Activated CD8-positive, alpha-beta T cell treated with anti-CD3 and anti-CD28 coated beads for 36 hours (primary cell): ENCODE results near the gene TMSB4Y. TPM values are rescaled to one million over a fixed set of nuclear protein-coding genes. Genes with fewer than 3 reads are reported as not detected.

Experiments used
- ATAC-seq: fragments of 200-7000 bp; cut with Tn5 transposase; one replicate; pipeline ENCODE4 v1.10.0; 2021; ENCODE audit warnings: mild to moderate bottlenecking, moderate library complexity
- CTCF ChIA-PET: fragments of 350-600 bp; sonication (Branson Sonifier 250); formaldehyde crosslinking; loops from one replicate; lab custom pipeline; 2021; ENCODE audit warnings: antibody characterized with exemption; lab: Charles Lee
- POLR2A ChIA-PET: fragments of 350-600 bp; sonication (Branson Sonifier 250); formaldehyde crosslinking; loops from one replicate; lab custom pipeline; 2021; ENCODE audit warnings: antibody characterized with exemption; lab: Charles Lee
- DNase-seq: peaks from one replicate; pipeline ENCODE4 v3.0.0-alpha.2; 2020
- H3K27ac Mint-ChIP-seq: one replicate; pipeline ENCODE4 v1.8.0; 2021; ENCODE audit warnings: mild to moderate bottlenecking, mixed read lengths
- H3K27me3 Mint-ChIP-seq: one replicate; pipeline ENCODE4 v1.8.0; 2021; ENCODE audit warnings: mixed read lengths
- H3K36me3 Mint-ChIP-seq: one replicate; pipeline ENCODE4 v1.8.0; 2021; ENCODE audit warnings: low read depth, mixed read lengths
- H3K4me1 Mint-ChIP-seq: one replicate; pipeline ENCODE4 v1.8.0; 2021; ENCODE audit warnings: low read depth, mixed read lengths
- H3K4me3 Mint-ChIP-seq: one replicate; pipeline ENCODE4 v1.8.0; 2021; ENCODE audit warnings: mild to moderate bottlenecking, moderate library complexity, mixed read lengths
- H3K9me3 Mint-ChIP-seq: one replicate; pipeline ENCODE4 v1.8.0; 2021; ENCODE audit warnings: mixed read lengths
- CTCF ChIP-seq: fragments of 200-600 bp; IDR thresholded peaks from one replicate; pipeline ENCODE4 v1.8.0; 2022; ENCODE audit warnings: antibody characterized with exemption, mild to moderate bottlenecking
- intact Hi-C: fragments of 100-400 bp; cut with micrococcal nuclease; formaldehyde crosslinking; loops from one replicate; pipeline ENCODE4 v1.10.0; 2022
- total RNA-seq, 2 experiments: library from RNA; stranded (reverse); gene quantifications; one replicate each; pipeline ENCODE4 v1.2.3, GENCODE V29; 2021

The TMSB4Y gene
- total RNA-seq, 2 experiments from 2014 or later, result 1.4 to 1.6 TPM

- no peaks in the 10 kb centered on the region for H3K36me3 Mint-ChIP-seq
- no peaks in the 10 kb centered on the region for H3K9me3 Mint-ChIP-seq
- ChIA-PET CTCF (interaction anchor here (0.9 kb wide), 1 partner anchor 14 kb away, joined by 3 read pairs; no protein-coding TSS in a partner anchor), POLR2A (interaction anchor here (0.9 kb wide), 1 partner anchor 48 kb away, joined by 4 read pairs; the partner anchor contains the start of gene TMSB4Y)
- peak overlapping the region; percentile 72 for H3K4me3 Mint-ChIP-seq
- peaks cover 15% of the 10 kb centered on the region for H3K4me1 Mint-ChIP-seq
- H3K27ac Mint-ChIP-seq, result peak overlapping the region; percentile 79
- TF ChIP-seq CTCF, result peak; percentile 49
- no peaks in the 10 kb centered on the region for H3K27me3 Mint-ChIP-seq
- intact Hi-C loops, result no loop called here
- ATAC-seq, result peak; percentile 93
- DNase-seq, result peak; percentile 71
These were observed 47.8 kb downstream of the TMSB4Y start for GRCh38 chrY:13751289-13752071.

- no peak for TF ChIP-seq CTCF
- intact Hi-C loops, result no loop called here
- DNase-seq (no peak), ATAC-seq (no peak)
- no peaks in the 10 kb centered on the region for H3K36me3 Mint-ChIP-seq
- ChIA-PET POLR2A (no interaction called here), CTCF (no interaction called here)
- peaks cover 16% of the 10 kb centered on the region for H3K4me1 Mint-ChIP-seq
- H3K27ac Mint-ChIP-seq, result no peak overlapping the region
- no peaks in the 10 kb centered on the region for H3K9me3 Mint-ChIP-seq
- H3K27me3 Mint-ChIP-seq, result no peaks in the 10 kb centered on the region
- H3K4me3 Mint-ChIP-seq, result no peak overlapping the region
These were observed 51.0 kb downstream of the TMSB4Y start for GRCh38 chrY:13754661-13755060.

Other genes starting within 250 kb of the TMSB4Y start
- gene UTY, start 223.9 kb upstream of the TMSB4Y start, total RNA-seq, result 10 to 100 TPM; 21.4 to 21.9 TPM